HCT116 (cell line): Measurements from ENCODE around the gene USP53. TPM values are rescaled to one million over a fixed set of nuclear protein-coding genes. Genes with fewer than 3 reads are reported as not detected.

Experiments
- ATAC-seq: fragments of 200-7000 bp; cut with Tn5 transposase; 2 replicates; pipeline ENCODE4 v1.9.1; 2020; ENCODE audit warnings: mild to moderate bottlenecking, moderate library complexity
- BruUV-seq: library from RNA; stranded (reverse); fragments of 400-500 nt; replicated peaks from 2 replicates; lab custom pipeline; 2021; lab: Mats Ljungman, UMichigan
- CTCF ChIA-PET: fragments of 300-600 bp; sonication (Branson Sonifier 250); formaldehyde crosslinking; loops from one replicate; lab custom pipeline; 2021; ENCODE audit warnings: antibody characterized with exemption; lab: Charles Lee
- POLR2A ChIA-PET: fragments of 300-600, 350-600 bp; sonication (Branson Sonifier 250); formaldehyde crosslinking; loops from one replicate; lab custom pipeline; 2021; ENCODE audit warnings: antibody characterized with exemption; lab: Charles Lee
- RAD21 ChIA-PET, 2 experiments: fragments of 300-600 bp; sonication (Branson Sonifier 250); formaldehyde crosslinking; loops; one replicate each; lab custom pipeline; 2023; ENCODE audit warnings: low total read pairs in 2 of 2; ENCODE audit not compliant: uncharacterized antibody in 2 of 2, unreplicated experiment in 2 of 2, low non-redundant PET in 1 of 2; lab: Charles Lee
- DNase-seq: peaks from one replicate; pipeline ENCODE4 v3.0.0-alpha.2; 2010; ENCODE audit warnings: low read depth, low spot score
- H2AFZ ChIP-seq: fragments of 200-600 bp; shearing (Covaris generic), sonication (generic); 2 replicates; pipeline ENCODE4 v1.6.1; 2017; ENCODE audit warnings: low read depth, mixed run types, mixed read lengths, antibody characterized with exemption, low read length; ENCODE audit not compliant: poor library complexity, severe bottlenecking
- H3K27ac ChIP-seq: 2 replicates; pipeline ENCODE4 v1.5.1; 2012; ENCODE audit warnings: low read depth, low read length
- H3K27me3 ChIP-seq: fragments of 200-600 bp; sonication (generic); 2 replicates; pipeline ENCODE4 v1.6.1; 2016; ENCODE audit warnings: mixed run types, low read length, mixed read lengths; ENCODE audit not compliant: insufficient read depth
- H3K36me3 ChIP-seq, 2 experiments: fragments of 200-500 bp in 1 of 2; fragments of 200-600 bp in 1 of 2; sonication (Bioruptor generic) in 1 of 2; sonication (generic) in 1 of 2; 2 replicates each; pipeline versions ENCODE4 v1.5.1 to v1.6.1; 2014 to 2016; ENCODE audit warnings: low read length in 2 of 2, inconsistent platforms in 1 of 2, mixed read lengths in 1 of 2, mixed run types in 1 of 2; ENCODE audit not compliant: insufficient read depth in 2 of 2, control insufficient read depth in 1 of 2
- H3K4me1 ChIP-seq, 2 experiments: fragments of 200-600 bp in 1 of 2; sonication (generic) in 1 of 2; 2 replicates each; pipeline versions ENCODE4 v1.5.1 to v1.6.1; 2012 to 2017; ENCODE audit warnings: low read length in 2 of 2, inconsistent platforms in 1 of 2, mild to moderate bottlenecking in 1 of 2, mixed read lengths in 1 of 2, mixed run types in 1 of 2, moderate library complexity in 1 of 2; ENCODE audit not compliant: insufficient read depth in 2 of 2, control insufficient read depth in 1 of 2
- H3K4me2 ChIP-seq: fragments of 200-600 bp; sonication (generic); 2 replicates; pipeline ENCODE4 v1.6.1; 2017; ENCODE audit warnings: mixed run types, low read length, mixed read lengths
- H3K4me3 ChIP-seq, 2 experiments: fragments of 200-600 bp in 1 of 2; sonication (generic) in 1 of 2; replicated peaks in 1 of 2; 2 replicates each; pipeline ENCODE4 v1.5.1; 2011 to 2016; ENCODE audit warnings: low read length in 2 of 2, control low read depth in 1 of 2, low read depth in 1 of 2, mild to moderate bottlenecking in 1 of 2, mixed read lengths in 1 of 2, mixed run types in 1 of 2
- H3K79me2 ChIP-seq: fragments of 200-600 bp; sonication (generic); 2 replicates; pipeline ENCODE4 v1.6.1; 2017; ENCODE audit warnings: mild to moderate bottlenecking, mixed run types, low read length, moderate library complexity, mixed read lengths; ENCODE audit not compliant: insufficient read depth
- H3K9ac ChIP-seq: fragments of 200-600 bp; sonication (generic); 2 replicates; pipeline ENCODE4 v1.6.1; 2016; ENCODE audit warnings: low read length, mixed read lengths
- H3K9me2 ChIP-seq: fragments of 200-600 bp; sonication (generic), shearing (Covaris generic); 2 replicates; pipeline ENCODE4 v1.6.1; 2017; ENCODE audit warnings: mixed run types, mild to moderate bottlenecking, moderate library complexity; ENCODE audit not compliant: insufficient read depth
- H3K9me3 ChIP-seq, 2 experiments: fragments of 200-500 bp in 1 of 2; fragments of 200-600 bp in 1 of 2; sonication (Bioruptor generic) in 1 of 2; sonication (generic) in 1 of 2; 2 replicates each; pipeline ENCODE4 v1.6.1; 2014 to 2017; ENCODE audit warnings: low read length in 2 of 2, mixed read lengths in 2 of 2, inconsistent platforms in 1 of 2, low read depth in 1 of 2, mild to moderate bottlenecking in 1 of 2, mixed run types in 1 of 2, moderate library complexity in 1 of 2; ENCODE audit not compliant: control insufficient read depth in 1 of 2, insufficient read depth in 1 of 2
- H4K20me1 ChIP-seq: fragments of 200-600 bp; sonication (generic), shearing (Covaris generic); 2 replicates; pipeline ENCODE4 v1.6.1; 2017; ENCODE audit warnings: mixed run types, mild to moderate bottlenecking, moderate library complexity; ENCODE audit not compliant: insufficient read depth
- CEBPB ChIP-seq: IDR thresholded peaks from 2 replicates; pipeline ENCODE4 v1.6.1; 2012; ENCODE audit warnings: low read depth
- CTCF ChIP-seq, 3 experiments: fragments of 200-600 bp in 1 of 3; sonication (generic) in 1 of 3; IDR thresholded peaks in 2 of 3; conservative IDR thresholded peaks in 1 of 3; 2 replicates each; pipeline ENCODE4 v1.5.1; 2012 to 2017; ENCODE audit warnings: low read depth in 2 of 3, low read length in 2 of 3, antibody characterized with exemption in 1 of 3, borderline replicate concordance in 1 of 3, control low read depth in 1 of 3, mild to moderate bottlenecking in 1 of 3, mixed read lengths in 1 of 3, mixed run types in 1 of 3, moderate library complexity in 1 of 3; ENCODE audit not compliant: insufficient read depth in 1 of 3
- EZH2 ChIP-seq: fragments of 200-600 bp; sonication (generic); IDR thresholded peaks from 2 replicates; pipeline ENCODE4 v1.6.1; 2017; ENCODE audit warnings: antibody characterized with exemption, mixed run types
- EZH2phosphoT487 ChIP-seq: fragments of 200-600 bp; IDR thresholded peaks from 2 replicates; pipeline ENCODE4 v1.6.1; 2018; ENCODE audit warnings: antibody characterized with exemption, borderline replicate concordance
- FOSL1 ChIP-seq: IDR thresholded peaks from 2 replicates; pipeline ENCODE4 v1.6.1; 2012; ENCODE audit warnings: low read depth
- POLR2A ChIP-seq: IDR thresholded peaks from 2 replicates; pipeline ENCODE4 v1.7.0; 2011; ENCODE audit warnings: borderline replicate concordance; ENCODE audit not compliant: insufficient read depth, insufficient read length; ENCODE audit errors: extremely low read depth
- POLR2AphosphoS5 ChIP-seq: IDR thresholded peaks from 2 replicates; pipeline ENCODE4 v1.6.1; 2011; ENCODE audit warnings: mild to moderate bottlenecking, low read depth, low read length, moderate library complexity
- RAD21 ChIP-seq: IDR thresholded peaks from 2 replicates; pipeline ENCODE4 v1.6.1; 2012; ENCODE audit warnings: low read depth, mild to moderate bottlenecking
- SIN3A ChIP-seq: IDR thresholded peaks from 2 replicates; pipeline ENCODE4 v1.6.1; 2012; ENCODE audit warnings: low read depth
- SP1 ChIP-seq: IDR thresholded peaks from 2 replicates; pipeline ENCODE4 v1.6.1; 2012; ENCODE audit warnings: low read depth
- SRF ChIP-seq: IDR thresholded peaks from 2 replicates; pipeline ENCODE4 v1.6.1; 2012; ENCODE audit warnings: low read depth
- YY1 ChIP-seq: IDR thresholded peaks from 2 replicates; pipeline ENCODE4 v1.6.1; 2011; ENCODE audit warnings: low read length, low read depth, moderate library complexity, mild to moderate bottlenecking; ENCODE audit not compliant: insufficient replicate concordance; ENCODE audit errors: extremely low read depth
- ZFX ChIP-seq: fragments of 450-650 bp; IDR thresholded peaks from 2 replicates; pipeline ENCODE4 v1.6.1; 2017
- intact Hi-C: fragments of 100-400 bp; cut with micrococcal nuclease; formaldehyde crosslinking; loops from 2 replicates; pipeline ENCODE4 v1.10.0; 2022
- total RNA-seq: library from RNA; stranded (reverse); gene quantifications from one replicate; pipeline ENCODE4 v1.2.1, GENCODE V29; 2021; ENCODE audit not compliant: unreplicated experiment

Gene USP53
- total RNA-seq, 1 experiment from 2014 or later = 22.0 TPM

GRCh38 chr4:119233750-119234149, 21.2 kb downstream of the USP53 start:
- ATAC-seq (no peak), DNase-seq (no peak)
- no peak overlapping the region for H3K27ac ChIP-seq
- H3K27me3 ChIP-seq = no peaks in the 10 kb centered on the region
- peaks cover 58% of the 10 kb centered on the region for H3K79me2 ChIP-seq
- POLR2A ChIA-PET = interaction anchor here (0.8 kb wide), 1 partner anchor 21 kb away, joined by 3 read pairs; no protein-coding TSS in a partner anchor
- H3K9me2 ChIP-seq = no peaks in the 10 kb centered on the region
- BruUV-seq = no TSS peak
- H3K9ac ChIP-seq = no peak overlapping the region
- RAD21 ChIA-PET = no interaction called here
- intact Hi-C loops = no loop called here
- no peaks in the 10 kb centered on the region for H3K36me3 ChIP-seq
- H4K20me1 ChIP-seq = peaks cover 3% of the 10 kb centered on the region; the same call in 1 of the 2 replicates
- H3K4me3 ChIP-seq = no peak overlapping the region
- no peak overlapping the region for H3K4me2 ChIP-seq
- CTCF ChIA-PET = no interaction called here
- no peaks in the 10 kb centered on the region for H3K9me3 ChIP-seq
- peaks cover 0 to 10% of the 10 kb centered on the region in 2 experiments; a peak in 2 of 4 replicates for H3K4me1 ChIP-seq
- H2AFZ ChIP-seq = no peak overlapping the region
- TF ChIP-seq FOSL1 = no peak
- TF ChIP-seq SP1 = no peak
- TF ChIP-seq, all 23 proteins: peak for 0

- CTCF ChIA-PET = no interaction called here
Observed at GRCh38 chr4:119237201-119237600, 24.7 kb downstream of the USP53 start.

More at GRCh38 chr4:119237201-119237600, 24.7 kb downstream of the USP53 start:
- H3K79me2 ChIP-seq = peaks cover 40% of the 10 kb centered on the region
- POLR2A ChIA-PET = no interaction called here
- H3K4me2 ChIP-seq = no peak overlapping the region
- peaks cover 0 to 10% of the 10 kb centered on the region in 2 experiments; a peak in 2 of 4 replicates for H3K4me1 ChIP-seq
- intact Hi-C loops = no loop called here
- RAD21 ChIA-PET = no interaction called here
- H3K4me3 ChIP-seq = no peak overlapping the region
- DNase-seq (no peak), ATAC-seq (no peak)
- H3K36me3 ChIP-seq = no peaks in the 10 kb centered on the region
- H3K27ac ChIP-seq = no peak overlapping the region
- no peaks in the 10 kb centered on the region for H3K9me3 ChIP-seq
- no peak overlapping the region for H2AFZ ChIP-seq
- no peaks in the 10 kb centered on the region for H3K9me2 ChIP-seq
- TF ChIP-seq ZFX (no peak), POLR2AphosphoS5 (no peak), EZH2 (no peak), EZH2phosphoT487 (no peak), CEBPB (no peak), CTCF (IDR thresholded peaks at IDR 0.05 in 2 of 3, conservative IDR thresholded peaks at IDR 0.05 in 1 of 3; ENCODE audit: borderline replicate concordance in 1 of 3, insufficient read depth in 1 of 3, low read depth in 2 of 3, low read length in 2 of 3) (no peak), SRF (no peak), POLR2A (no peak), SIN3A (no peak), RAD21 (no peak), YY1 (no peak)
- TF ChIP-seq, all 23 proteins: peak for 0
- Histone ChIP-seq H3K27me3 (no peaks in the 10 kb centered on the region), H3K9ac (no peak overlapping the region), H4K20me1 (peaks cover 3% of the 10 kb centered on the region; the same call in 1 of the 2 replicates)
- no TSS peak for BruUV-seq
